Epidermal melanocyte (primary cell): Measurements from ENCODE around the gene GNE.
"Not testable (repeated sequence)": the region's sequence is repeated elsewhere in the genome, so short reads cannot be mapped to it uniquely, and the experiment has no call there.

Source experiments
- DNase-seq: peaks from one replicate; pipeline ENCODE4 v3.0.0; 2011; ENCODE audit warnings: low spot score; ENCODE audit not compliant: insufficient read length

GNE gene, protein sequence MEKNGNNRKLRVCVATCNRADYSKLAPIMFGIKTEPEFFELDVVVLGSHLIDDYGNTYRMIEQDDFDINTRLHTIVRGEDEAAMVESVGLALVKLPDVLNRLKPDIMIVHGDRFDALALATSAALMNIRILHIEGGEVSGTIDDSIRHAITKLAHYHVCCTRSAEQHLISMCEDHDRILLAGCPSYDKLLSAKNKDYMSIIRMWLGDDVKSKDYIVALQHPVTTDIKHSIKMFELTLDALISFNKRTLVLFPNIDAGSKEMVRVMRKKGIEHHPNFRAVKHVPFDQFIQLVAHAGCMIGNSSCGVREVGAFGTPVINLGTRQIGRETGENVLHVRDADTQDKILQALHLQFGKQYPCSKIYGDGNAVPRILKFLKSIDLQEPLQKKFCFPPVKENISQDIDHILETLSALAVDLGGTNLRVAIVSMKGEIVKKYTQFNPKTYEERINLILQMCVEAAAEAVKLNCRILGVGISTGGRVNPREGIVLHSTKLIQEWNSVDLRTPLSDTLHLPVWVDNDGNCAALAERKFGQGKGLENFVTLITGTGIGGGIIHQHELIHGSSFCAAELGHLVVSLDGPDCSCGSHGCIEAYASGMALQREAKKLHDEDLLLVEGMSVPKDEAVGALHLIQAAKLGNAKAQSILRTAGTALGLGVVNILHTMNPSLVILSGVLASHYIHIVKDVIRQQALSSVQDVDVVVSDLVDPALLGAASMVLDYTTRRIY

DNA sequence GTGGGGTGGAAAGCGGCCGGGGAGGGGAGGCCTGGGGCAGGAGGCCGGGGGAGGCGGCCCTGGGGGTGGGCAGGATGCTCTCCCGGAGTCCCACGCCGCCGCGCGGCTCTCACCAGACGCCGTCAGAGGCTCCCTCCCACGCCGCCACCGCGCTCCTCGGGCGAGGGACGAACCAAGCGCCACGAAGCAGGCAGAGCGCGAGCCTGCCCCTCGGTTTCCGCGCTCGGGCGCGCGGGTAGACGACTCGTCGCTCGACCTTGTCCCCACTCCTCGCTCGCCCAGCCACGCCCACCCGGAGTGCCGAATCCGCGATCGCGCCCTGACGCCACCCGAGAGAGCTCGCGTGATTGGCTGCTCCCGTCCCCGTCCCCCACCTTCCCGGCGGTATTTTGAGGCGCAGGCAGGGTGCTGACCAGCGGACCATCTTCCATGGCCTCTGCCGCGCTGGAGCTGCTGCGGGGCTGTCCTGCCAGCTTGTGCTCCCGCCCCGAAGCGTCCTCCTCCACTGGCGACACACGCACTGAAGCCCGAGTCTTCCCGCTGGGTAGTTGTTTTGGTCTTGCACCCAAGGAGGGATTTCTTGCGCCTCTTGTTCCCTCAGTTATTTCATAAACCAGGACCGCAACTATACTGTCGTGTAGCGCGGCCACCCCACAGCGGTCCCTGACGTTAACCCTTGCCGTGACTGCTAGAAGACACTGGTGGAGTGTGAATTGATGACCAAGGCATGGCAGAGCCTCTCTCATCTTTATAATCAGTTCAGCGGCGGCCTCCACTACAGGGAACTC lies at the start of gene GNE:
TSS of gene GNE (minus strand) at position 241 of the 788 bp plus-strand sequence. CDS start 9,093 bp downstream, outside the sequence.
- DNase-seq: peak; percentile 71

DNA sequence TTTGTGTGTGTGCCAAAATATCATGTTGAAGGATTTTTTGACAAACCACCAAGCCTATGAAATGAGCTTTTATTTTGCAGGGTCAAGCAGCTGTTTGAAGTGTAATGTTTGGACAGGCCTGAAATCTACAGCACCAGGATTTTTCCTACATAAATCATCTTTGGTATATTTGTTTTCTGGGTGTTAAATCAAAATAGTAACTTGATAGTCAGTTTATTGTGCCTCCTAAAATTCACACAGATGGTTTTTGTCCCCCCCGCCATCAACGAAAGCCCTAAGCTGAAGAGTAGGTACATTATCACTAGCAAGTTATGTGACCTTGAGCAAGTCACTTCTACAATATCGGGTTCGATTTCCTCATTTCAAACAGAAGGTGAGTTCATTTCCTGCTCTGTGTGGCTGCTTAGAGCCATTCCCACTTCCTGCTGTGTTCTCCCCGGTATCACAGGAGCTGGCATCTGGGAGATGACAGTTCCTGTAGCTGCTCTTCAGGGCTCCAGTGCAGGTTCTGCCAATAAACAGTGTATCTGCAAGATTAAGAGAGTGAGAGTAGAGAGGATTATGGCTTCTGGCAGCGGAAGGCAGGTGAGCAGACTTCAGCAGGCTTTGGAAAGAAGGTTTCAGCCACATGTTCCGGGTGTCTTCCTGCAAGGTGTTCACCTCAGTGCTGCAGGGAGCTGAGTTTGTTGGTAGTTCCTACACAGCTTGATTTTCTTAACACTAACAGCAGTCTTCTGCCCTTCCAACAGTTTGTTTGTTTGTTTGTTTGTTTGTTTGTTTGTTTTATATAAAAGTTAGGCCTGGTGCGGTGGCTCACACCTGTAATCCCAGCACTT lies 48.4 kb upstream of the GNE start:
- DNase-seq: peak; percentile 26

DNA sequence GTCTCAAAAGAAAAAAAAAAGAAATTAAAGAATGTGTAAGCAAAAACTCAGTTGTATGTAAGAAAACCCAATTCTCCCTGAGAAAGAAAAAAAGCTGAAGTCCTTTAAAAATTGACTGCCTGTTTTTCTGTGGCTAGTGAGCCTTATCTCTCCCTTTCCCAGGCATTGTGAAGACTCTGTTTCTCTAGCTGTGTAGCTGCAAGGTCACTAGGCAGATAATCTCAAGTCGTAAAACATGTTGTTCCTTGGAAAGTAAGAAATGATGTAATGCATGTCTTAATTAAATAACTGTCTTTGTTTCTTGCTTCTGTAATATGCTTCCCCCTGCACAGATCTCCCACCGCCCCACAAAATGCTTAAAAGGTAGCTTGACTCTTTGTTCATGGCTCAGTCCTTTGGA lies 46.1 kb upstream of the GNE start:
- DNase-seq: not testable (repeated sequence)

DNA sequence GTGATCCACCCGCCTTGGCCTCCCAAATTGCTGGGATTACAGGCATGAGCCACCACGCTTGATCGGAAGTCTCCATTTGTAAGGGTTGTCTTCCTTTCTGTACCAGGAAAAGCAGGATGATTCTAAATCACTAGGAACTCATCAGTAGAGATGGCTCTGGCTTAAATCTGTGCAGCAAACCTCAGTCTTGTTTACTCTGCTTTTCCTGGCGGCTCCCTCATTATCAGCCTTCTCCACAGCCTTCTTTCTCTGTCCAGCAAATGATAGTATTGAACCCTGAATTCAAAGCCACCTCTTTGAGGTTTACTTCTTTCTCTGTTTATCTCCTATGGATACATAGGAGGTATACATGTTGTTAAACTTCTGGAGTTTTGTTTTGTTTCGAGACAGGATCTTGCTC lies 43.0 kb upstream of the GNE start:
- DNase-seq: no peak

DNA sequence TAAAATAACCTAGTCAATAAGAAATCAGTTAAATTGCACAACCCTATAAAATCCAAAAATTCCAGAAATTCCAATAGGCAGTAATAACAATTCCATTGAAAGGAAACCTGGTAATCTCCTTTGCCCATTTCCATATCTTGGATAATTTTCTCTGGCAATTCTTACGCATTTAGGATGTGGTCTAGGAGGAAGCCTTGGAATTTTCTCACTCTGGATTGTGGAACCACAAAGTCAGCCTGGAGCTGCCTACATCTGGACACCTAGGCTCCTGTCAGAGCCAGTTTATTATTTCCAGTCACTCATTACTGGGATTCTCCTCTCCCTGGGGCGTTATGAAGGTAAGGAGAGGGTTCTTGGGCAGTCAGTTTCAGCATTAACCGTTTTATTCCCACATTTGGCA lies 40.3 kb upstream of the GNE start:
- DNase-seq: peak; percentile 21

DNA sequence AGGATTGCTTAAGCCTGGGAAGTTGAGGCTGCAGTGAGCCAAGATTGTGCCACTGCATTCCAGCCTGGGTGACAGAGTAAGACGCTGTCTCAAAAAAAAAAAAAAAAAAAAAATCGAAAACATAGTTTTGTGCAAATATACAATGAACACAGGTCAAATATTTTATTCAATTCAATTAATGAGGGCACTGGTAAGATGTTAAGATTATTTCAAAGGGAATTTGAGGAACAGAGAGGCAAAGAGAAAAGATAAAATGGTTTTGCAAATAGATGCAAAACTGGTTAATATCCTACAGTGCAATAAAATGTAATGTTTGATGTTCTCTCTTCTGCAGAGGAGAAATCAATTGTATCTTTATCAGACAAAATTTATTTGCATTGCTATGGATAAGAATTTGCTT lies 39.5 kb upstream of the GNE start:
- DNase-seq: no peak

DNA sequence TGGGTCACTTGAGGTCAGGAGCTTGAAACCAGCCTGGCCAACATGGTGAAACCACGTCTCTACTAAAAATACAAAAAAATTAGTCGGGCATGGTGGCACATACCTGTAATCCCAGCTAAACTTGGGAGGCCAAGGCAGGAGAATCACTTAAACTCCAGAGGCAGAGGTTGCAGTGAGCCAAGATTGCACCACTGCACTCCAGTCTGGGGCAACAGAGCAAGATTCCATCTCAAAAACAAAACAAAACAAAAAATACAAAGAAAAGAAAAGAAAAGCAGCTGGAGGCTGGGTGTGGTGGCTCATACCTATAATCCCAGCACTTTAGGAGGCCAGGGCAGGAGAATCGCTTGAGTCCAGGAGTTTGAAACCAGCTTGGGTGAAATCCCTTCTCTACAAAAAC lies 36.7 kb upstream of the GNE start:
- DNase-seq: not testable (repeated sequence)

DNA sequence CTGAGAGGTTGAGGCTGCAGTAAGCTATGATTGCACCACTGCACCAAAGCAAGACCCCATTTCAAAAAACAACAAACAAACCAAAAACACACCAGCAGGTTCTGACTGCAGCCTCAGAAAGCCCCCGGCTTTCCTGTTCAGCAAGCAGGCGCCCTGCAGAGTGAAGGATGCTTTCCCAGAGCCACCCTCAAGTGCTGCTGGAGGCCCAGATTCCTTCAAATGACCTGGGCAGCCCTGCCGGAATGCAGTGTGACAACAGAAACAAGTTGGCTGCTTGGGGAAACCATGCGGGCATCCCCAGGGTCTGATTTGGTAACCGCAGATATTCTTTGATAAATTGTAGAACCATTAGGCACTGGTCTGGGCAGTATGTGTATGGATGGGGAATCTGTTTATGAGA lies 35.7 kb upstream of the GNE start:
- no peak for DNase-seq

DNA sequence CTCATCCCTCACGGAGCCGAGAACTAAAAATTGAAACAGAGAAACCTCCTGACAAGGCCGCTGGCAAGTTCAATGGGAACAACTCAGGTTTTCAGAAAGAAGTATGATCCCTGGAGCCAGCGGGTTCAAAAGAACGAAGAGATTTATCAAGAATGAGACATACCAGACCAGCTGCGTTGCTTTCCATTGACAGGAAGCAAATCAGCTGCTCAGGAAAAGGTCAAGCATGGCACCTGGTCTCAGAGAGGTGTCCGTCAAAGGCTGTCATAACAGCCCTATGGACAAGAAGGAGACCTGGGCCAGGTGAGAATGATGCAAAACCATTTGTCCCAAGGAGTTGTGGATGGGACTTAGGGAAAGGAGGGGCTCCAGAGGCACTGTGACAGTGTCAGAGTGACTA lies 34.9 kb upstream of the GNE start:
- no peak for DNase-seq

DNA sequence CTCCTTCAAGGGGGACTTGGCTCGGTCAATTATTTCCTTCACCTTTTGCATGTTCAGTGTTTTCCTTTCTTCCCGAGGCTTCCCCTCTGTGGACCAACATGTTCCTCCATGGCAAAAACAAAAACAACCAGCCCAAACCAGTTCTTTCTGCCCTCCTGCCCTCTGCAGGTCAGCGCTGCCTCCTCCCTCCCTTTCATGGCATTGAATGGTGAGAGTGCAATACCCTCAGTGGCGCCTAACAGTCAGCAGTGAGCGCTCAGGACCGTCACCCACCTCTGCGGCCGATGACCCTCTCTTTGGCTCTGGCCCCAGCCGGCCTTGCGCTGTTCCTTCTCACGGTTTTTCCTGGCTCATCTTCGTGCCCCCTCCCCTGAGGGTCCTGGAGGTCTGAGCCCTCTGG lies 34.4 kb upstream of the GNE start:
- DNase-seq: no peak

DNA sequence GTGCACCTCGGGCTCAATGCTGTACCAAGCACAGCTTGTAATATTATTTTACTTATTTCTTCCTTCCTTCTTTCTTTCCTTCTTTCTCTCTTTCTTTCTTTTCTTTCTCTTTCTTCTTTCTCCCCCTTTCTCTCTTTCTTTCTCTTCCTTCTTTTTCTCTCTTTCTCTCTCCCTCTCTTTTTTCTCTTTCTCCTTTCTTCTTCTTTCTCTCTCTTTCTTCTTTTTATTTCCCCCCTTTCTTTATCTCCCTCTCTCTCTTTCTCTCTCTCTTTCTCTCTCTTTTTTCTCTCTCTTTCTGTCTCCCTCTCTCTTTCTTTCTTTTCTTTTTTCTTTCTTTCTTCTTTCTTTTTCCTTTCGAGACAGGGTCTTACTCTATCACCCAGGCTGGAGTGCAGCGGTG lies 32.7 kb upstream of the GNE start:
- DNase-seq: no peak

DNA sequence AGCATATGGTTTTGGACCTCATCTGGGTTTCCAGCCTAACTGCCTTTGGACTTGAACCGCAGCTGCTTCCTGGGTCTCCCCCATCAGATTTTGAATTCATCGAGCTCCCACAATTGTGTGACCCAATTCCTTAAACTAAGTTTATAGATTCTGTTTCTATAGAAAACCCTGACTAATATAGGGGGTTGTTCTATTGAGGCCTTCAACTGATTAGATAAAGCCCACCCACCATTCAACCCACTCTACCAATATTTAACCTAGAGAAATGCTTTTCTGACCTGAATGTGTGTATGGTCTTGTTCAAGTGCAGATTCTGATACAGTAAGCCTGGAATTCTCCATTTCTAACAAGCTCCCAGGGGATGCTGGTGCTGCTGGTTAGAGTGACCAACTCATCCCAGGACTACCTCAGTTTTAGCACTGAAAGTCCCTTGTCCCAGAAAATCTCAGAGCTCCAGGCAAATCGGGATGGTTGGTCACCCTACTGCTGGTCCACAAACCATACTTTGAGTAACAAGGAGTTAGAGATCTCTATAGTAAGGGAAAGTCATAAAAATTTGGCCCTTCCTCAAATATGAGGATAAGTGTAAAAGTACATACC lies 31.7 kb upstream of the GNE start:
- DNase-seq: no peak

DNA sequence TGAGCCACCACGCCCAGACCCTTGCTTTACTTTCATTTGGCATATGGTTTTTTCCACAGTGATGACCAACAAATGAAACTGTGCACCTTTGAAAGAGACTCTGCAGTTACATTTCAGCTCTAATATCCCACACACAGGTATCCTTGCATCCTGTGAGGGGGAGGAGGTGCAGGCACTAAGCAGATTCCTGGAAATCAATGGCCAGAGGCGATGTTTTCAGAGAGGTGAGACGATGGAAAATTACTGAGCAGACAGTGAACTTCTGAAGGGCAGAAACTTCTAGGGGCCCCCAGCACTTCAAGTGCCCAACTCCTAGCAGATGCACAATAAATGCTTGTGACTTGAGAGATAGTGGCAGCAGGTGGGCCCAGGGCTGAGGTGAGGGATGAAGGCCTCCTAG lies 29.8 kb upstream of the GNE start:
- no peak for DNase-seq

DNA sequence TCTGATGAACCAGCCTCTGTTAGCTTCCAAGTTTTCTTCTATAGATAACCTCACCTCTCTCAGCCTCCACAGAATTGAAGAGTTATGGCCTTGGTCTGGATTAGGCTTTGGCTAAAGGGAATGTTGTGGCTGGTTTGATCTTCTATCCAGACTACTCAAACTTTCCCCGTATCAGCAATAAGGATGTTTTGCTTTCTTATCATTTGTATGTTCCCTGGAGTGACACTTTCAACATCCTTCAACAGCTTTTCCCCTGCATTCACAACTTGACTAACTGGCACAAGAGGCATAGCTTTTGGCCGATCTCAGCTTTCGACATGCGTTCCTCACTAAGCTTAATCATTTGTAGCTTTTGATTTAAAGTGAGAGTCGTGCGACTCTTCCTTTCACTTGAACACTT lies 28.1 kb upstream of the GNE start:
- DNase-seq: no peak

DNA sequence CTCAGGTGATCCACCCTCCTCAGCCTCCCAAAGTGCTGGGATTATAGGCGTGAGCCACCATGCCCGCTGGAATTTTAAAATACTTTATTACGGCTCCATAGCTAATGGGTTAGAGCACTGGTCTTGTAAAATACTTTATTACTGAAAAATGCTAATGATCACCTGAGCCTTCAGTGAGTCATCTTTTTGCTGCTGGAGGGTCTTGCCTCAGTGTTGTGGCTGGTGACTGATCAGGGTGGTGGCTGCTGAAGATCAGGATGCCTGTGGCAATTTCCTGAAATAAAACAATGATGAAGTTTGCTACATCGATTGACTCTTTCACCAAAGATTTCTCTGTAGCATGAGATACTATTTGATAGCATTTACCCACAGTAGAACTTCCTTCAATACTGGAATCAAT lies 26.0 kb upstream of the GNE start:
- DNase-seq: no peak

DNA sequence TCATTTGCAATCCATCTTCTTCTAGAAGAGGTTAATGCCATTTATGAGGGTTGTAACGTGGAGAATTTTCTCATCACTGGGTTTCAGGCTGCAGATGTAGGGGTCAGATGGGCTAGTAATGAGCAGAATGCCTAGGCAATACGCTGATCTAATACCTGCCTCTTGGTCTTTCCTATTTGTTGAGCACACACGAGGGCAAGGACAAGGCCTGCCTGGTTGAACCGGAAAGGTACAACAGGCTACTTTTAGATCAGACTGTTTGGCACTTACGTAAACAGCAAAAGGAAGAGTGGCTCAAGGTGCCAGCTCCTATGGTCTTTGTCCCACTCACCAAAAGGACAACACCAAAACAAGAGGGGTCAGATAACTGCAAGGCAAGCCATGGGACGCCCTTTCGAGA lies 24.0 kb upstream of the GNE start:
- no peak for DNase-seq

DNA sequence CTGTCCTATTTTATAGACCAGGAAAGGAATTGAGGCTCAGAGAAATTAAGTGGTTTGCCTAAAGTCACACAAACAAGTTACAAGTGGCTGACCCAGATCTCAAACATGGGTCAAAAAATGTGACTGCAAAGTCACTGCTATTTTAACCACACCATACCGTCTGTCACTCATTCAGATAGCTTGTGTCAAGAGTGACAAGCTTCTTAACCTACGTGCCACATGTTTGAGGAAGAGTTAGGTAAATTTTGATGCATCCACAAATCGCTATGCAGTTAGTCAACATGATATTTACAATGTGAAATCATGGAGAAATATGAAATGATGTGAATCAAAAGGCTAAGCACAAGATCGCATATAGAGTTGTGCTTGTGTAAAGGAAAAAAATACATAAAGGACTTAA lies 22.7 kb upstream of the GNE start:
- DNase-seq: no peak

DNA sequence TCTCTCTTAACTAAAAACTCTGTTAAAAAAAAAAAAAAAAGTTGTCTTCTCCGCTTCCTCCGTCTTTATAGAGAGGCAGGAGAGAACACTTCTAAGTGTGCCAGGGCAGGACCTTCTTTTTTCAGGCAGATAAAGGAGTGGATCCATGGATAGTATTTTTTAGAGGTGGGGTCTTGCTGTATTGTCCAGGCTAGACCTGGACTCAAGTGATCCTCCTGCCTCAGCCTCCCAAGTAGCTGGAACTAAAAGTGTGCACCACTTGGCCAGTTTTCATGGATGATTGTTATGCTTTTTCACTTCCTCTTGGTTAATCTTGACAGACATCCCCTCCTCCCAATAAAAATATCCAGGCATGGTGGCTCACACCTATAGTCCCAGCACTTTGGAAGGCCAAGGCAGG lies 20.0 kb upstream of the GNE start:
- no peak for DNase-seq

DNA sequence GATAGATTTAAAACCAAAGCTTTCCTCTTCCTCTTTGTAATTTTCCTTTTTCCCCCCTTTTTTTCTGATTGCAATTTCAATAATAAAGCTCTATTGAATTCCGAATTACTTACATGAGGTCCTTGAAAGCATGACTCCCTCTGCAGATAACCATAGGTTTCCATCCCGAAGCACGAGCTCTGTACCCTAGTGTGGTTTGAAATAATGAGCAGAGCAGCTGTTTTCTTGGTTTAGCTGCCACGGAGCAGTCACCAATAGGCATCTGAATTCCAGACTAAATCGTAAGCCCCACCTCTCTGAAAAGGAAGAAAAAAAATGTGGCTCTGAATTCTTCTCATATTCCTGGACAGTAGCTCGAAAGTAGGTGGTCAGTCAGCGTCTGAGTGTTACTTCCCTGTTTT lies 18.5 kb upstream of the GNE start:
- DNase-seq: peak; percentile 73

DNA sequence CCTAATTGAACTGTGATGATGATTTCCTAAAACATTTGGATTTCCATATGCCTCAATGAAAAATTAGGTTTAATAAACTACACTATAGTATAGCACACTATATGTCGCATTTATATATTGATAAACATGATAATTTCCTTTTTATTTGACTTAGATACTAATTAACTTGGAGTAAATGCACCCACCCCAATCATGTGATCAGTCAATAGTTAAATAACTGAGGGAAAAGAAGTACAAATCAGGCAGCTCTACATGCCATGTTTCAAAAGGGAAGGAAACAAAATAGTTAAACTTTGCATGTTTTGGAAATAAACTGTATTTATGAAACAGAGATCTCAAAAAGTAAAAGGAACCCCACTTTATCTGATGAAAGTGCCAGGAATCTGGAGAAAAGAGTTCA lies 18.0 kb upstream of the GNE start:
- DNase-seq: no peak

DNA sequence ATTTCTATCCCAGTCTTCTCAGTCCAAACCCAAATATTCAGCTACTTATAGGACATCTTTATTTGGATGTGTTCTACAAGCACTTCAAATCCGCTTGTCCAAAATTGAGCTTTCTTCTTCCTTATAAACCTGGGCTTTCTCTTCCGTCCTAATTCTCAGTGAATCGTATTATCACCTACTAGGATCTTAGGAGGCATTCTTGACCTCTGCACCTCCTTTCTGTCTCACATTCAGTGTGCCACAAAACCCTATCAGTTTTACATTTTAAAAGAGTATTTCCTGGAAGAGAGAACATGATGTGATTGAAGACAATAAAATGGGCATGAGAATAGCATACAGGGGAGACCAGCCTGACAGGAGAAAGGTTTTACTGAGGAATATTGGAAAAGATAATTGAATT lies 16.8 kb upstream of the GNE start:
- DNase-seq: no peak
